ENCODE data around the gene CCNC.
"Not testable (repeated sequence)": the region's sequence is repeated elsewhere in the genome, so short reads cannot be mapped to it uniquely, and the experiment has no call there.

The CCNC gene

GRCh38 chr6:99602520-99603420 is 34.3 kb upstream of the CCNC start:
- DNase-seq (ENCODE audit: low spot score) = no peak

GRCh38 chr6:99594696-99595095 is 26.2 kb upstream of the CCNC start:
- not testable (repeated sequence) for DNase-seq (ENCODE audit: low spot score)

- no peak for DNase-seq (ENCODE audit: low spot score)
Measured at GRCh38 chr6:99592900-99593299, 24.4 kb upstream of the CCNC start.

- DNase-seq (ENCODE audit: low spot score) = no peak
Measured at GRCh38 chr6:99591673-99592364, 23.4 kb upstream of the CCNC start.

- no peak for DNase-seq (ENCODE audit: low spot score)
Measured at GRCh38 chr6:99590728-99591672, 22.5 kb upstream of the CCNC start.

- no peak for DNase-seq (ENCODE audit: low spot score)
Measured at GRCh38 chr6:99589907-99590493, 21.5 kb upstream of the CCNC start.

- peak; percentile 29 for DNase-seq (ENCODE audit: low spot score)
Measured at GRCh38 chr6:99589290-99589672, 20.8 kb upstream of the CCNC start.

- DNase-seq (ENCODE audit: low spot score) = peak; percentile 60
Measured at GRCh38 chr6:99588618-99589289, 20.3 kb upstream of the CCNC start.

GRCh38 chr6:99587792-99588191 is 19.3 kb upstream of the CCNC start:
- no peak for DNase-seq (ENCODE audit: low spot score)

GRCh38 chr6:99579781-99580180 is 11.3 kb upstream of the CCNC start:
- DNase-seq (ENCODE audit: low spot score) = no peak

- DNase-seq (ENCODE audit: low spot score) = no peak
Measured at GRCh38 chr6:99575544-99576227, 7.2 kb upstream of the CCNC start.

- no peak for DNase-seq (ENCODE audit: low spot score)
Measured at GRCh38 chr6:99573980-99574617, 5.6 kb upstream of the CCNC start.

GRCh38 chr6:99563056-99563723 is 5.3 kb downstream of the CCNC start:
- DNase-seq (ENCODE audit: low spot score) = no peak

GRCh38 chr6:99560668-99561067 is 7.8 kb downstream of the CCNC start:
- no peak for DNase-seq (ENCODE audit: low spot score)

GRCh38 chr6:99559057-99559456 is 9.4 kb downstream of the CCNC start:
- no peak for DNase-seq (ENCODE audit: low spot score)

- no peak for DNase-seq (ENCODE audit: low spot score)
Measured at GRCh38 chr6:99553888-99554287, 14.6 kb downstream of the CCNC start.

- no peak for DNase-seq (ENCODE audit: low spot score)
Measured at GRCh38 chr6:99550046-99550748, 18.3 kb downstream of the CCNC start.

GRCh38 chr6:99548706-99549105 is 19.8 kb downstream of the CCNC start:
- DNase-seq (ENCODE audit: low spot score) = no peak

- DNase-seq (ENCODE audit: low spot score) = no peak
Measured at GRCh38 chr6:99547526-99547925, 20.9 kb downstream of the CCNC start.
